GM19395 (cell line): ENCODE data around the gene EXT2.

Source experiments
- ATAC-seq: cut with Tn5 transposase; IDR thresholded peaks from one replicate; pipeline ENCODE4 v1.9.1; 2021; ENCODE audit warnings: mild to moderate bottlenecking, moderate library complexity; ENCODE audit not compliant: unreplicated experiment

The EXT2 gene

GRCh38 chr11:44198146-44198724 is 102.8 kb downstream of the EXT2 start:
- ATAC-seq = no peak

DNA sequence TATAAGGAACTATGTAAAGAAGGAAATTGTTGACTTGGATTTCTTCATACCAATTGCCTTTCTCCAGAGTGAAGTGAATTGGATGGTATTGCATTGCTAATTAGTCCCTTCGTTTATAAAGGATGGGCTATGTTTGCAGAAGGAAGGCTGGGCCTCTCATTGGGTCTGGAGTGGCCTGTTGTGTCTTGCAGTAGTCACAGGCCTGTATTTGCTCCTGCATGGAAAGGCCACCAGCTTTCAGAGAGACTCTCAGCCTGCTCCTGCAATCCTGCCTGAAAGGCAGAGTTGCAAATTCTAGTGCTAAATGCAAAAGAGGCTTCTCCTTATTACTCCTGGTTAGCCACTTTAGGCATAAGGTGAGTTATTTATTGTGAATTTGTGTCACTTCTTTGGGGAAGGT is 103.8 kb downstream of the EXT2 start:
- no peak for ATAC-seq

GRCh38 chr11:44199816-44200215 is 104.3 kb downstream of the EXT2 start:
- no peak for ATAC-seq

GRCh38 chr11:44203270-44204043 is 108.0 kb downstream of the EXT2 start:
- ATAC-seq = no peak

DNA sequence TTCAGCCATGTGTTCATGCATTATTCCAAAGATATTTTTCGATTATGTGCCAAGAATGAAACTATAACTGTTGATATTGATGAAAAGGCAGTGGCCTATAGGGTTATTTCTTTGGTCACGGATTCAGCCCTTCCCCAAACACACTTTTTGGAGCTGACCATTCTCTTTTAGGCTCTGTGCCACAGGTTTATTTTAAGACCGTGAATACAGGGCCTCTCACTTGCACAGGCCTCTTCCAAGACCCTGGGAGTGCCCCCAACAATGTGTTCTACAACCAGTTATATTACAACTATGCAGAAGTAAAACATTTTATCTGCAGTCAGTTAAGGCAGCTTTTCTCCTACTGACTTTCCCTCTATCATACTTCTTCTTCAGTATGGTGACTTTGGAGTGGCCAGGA is 109.9 kb downstream of the EXT2 start:
- no peak for ATAC-seq

DNA sequence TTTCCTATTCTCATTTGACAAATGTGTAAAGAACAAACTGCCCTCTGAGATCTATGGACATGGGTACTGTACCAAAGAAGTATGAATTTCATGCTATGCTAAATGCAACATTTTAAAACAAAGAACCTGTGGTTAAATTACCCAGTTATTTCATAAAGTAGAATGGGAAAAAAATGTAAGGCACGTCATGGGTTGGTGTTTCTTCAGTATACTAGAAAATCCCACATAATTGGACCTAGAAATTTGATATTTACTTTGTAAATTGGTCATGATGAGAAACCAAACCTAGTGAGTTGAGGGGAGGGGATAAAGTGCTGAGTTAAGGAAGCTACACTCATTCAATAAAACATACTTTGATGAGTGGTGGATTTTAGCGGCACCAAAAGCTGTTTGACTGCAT is 110.4 kb downstream of the EXT2 start:
- ATAC-seq = no peak

- ATAC-seq = no peak
These were observed 111.8 kb downstream of the EXT2 start for GRCh38 chr11:44207292-44207691.

- no peak for ATAC-seq
These were observed 113.6 kb downstream of the EXT2 start for GRCh38 chr11:44208976-44209603.

GRCh38 chr11:44212128-44212527 is 116.7 kb downstream of the EXT2 start:
- ATAC-seq = no peak

- no peak for ATAC-seq
These were observed 117.7 kb downstream of the EXT2 start for GRCh38 chr11:44213148-44213547.

DNA sequence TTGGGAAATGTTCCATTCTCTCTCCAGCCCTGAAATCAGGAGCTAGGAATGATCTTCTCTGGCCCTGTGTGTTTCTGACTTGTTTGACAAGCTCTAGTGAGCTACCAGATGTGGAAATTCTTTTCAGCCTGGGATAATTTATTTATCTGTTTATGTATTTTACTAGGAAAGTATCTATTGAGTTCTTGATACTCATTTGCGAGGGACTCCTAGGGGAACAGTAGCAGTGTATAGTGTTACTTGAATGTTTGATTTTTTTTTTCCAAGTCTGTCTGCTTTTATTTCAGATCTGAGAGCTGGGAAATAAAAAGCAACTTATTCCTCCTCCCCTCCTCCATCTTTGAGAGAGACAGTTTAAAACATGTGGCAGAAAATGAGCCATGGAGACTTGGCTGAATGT is 122.0 kb downstream of the EXT2 start:
- ATAC-seq = no peak

DNA sequence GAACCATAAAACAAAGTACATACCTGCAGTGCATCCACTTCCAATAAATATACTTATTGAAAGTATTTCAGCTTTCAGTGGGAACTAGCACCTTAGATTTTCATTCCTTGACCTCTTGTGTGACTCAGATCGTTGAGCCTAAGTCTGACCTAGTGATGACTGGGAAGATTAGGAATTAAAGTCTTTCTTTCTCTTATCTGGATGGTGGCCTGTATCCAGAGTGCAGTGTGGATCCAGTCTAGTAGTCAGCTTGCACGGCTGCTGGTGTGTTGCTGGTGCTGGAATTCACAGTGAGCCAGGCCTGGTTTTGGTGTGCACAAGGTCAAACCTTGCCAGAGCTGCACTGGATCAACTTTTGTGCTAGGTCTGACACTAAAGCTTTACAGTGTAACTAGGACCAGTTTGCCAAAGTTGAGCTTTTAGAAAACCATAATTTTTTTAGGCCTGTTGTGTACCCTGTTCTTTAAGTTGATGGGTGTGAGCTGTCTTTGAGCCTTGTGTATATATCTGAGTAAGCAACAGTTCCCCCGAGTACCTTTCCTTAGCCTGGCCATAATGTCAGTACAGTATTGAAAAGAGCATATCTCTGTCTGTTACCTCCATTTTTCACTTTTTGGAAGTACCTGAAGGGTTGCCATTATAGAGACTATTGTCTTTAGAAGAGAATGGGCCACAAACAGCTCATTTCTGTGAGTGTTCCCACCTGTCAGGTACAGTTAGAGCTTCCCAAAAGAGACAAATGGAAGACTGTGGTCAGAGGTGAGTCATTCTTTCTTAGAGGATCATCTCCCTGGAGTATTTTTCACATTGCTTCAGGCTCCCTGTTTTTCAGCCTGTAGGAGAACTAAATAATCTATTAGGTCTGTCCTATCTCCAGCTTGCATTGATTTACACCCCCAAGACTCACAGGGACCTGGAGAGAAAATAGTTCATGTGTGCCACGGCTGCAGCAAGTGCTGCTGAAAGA is 124.6 kb downstream of the EXT2 start:
- no peak for ATAC-seq

DNA sequence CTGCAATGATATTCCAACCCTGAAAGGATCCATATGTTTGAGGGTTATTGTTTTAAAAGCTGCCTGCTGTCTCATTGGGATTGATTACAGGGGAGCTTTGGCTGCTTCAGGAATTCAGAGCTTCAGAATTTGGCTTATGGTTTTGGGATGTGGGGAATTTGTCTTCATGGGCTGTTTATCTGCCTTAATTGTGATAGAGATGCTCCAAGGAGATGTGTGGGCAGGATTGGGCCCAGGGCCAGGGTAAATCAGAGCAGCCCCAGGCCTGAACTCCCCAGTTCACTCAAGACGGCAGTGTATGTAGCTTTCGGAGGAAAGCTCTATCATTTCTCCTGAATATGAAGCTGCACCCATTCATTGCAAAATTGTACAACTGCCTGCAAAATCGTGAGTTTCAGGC is 126.0 kb downstream of the EXT2 start:
- no peak for ATAC-seq

- no peak for ATAC-seq
These were observed 126.5 kb downstream of the EXT2 start for GRCh38 chr11:44221992-44222391.

GRCh38 chr11:44223238-44223637 is 127.8 kb downstream of the EXT2 start:
- ATAC-seq = no peak

- ATAC-seq = no peak
These were observed 129.5 kb downstream of the EXT2 start for GRCh38 chr11:44224867-44225501.

DNA sequence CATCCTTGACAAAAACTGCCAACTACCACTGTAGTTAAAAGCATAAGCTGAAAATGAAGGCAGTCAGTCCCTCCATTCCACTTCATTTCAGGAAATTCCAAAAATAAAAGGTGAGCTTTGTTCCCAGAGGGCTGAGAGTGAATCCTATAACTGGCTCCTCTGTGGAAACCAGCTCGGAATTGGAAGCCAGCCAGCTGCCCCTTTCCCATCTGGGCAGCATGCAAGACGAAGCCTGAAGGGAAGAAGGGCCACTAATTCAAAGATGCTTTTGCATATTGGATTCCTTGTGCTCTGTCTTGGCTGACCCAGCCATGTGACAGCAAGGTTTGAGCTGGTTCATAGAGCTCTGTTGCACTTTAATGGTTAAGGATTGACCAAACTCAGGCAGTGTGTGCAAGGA is 131.0 kb downstream of the EXT2 start:
- no peak for ATAC-seq

DNA sequence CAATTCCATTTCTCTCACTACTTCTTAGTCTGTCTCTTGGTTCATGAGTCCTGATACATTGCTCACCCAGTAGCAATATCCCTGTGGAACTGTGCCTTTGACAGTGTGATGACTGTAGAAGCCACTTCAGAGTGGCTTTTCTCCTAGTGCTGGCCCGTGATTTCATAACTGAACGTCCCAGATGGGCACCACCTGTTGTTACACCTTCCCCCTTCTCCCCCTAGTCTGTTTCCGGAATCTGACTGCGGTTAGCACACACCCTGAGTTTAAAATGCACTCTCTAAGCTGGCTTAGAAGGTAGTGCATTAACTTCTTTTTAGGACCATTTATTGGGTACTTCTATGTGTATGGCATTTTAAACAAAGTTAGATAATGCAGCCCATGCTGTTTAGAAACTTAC is 131.5 kb downstream of the EXT2 start:
- peak; percentile 62 for ATAC-seq

GRCh38 chr11:44228379-44228778 is 132.9 kb downstream of the EXT2 start:
- no peak for ATAC-seq

GRCh38 chr11:44229098-44229497 is 133.6 kb downstream of the EXT2 start:
- ATAC-seq = no peak

DNA sequence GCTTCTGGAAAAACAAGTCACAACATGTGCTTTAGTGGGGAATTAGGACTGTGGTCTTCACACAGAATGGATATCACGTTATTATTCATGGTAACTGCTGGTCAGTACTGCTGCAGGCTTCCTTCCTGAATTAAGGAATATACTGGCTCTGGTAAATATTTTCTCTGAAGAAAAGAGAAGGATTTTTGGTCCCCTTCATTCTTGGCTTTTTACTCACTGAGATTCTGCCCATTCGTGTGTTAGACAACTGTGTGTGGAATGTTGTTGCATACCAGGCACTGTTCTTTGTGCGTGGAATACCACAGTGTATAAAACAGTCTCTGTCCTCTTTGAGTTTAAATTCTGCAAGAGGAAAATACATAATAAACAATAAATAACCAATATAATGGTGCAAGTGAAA is 134.1 kb downstream of the EXT2 start:
- no peak for ATAC-seq
